ENCODE measurements around the gene KBTBD13. TPM values are rescaled to one million over a fixed set of nuclear protein-coding genes. Genes with fewer than 3 reads are reported as not detected.

The KBTBD13 gene
- total RNA-seq, 4 donors from 2014 or later = not detected

- DNase-seq (ENCODE audit: low spot score) = no peak
- no peak for ATAC-seq (ENCODE audit: low FRiP score)
- no peak for TF ChIP-seq CTCF (IDR thresholded peaks at IDR 0.05)
These were observed 13.8 kb upstream of the KBTBD13 start for GRCh38 chr15:65062726-65063125.

- ATAC-seq (ENCODE audit: low FRiP score) (no peak), DNase-seq (ENCODE audit: low spot score) (no peak)
- TF ChIP-seq CTCF (IDR thresholded peaks at IDR 0.05) = no peak
These were observed 10.4 kb upstream of the KBTBD13 start for GRCh38 chr15:65066001-65066634.

- DNase-seq (ENCODE audit: low spot score) = no peak
- no peak for ATAC-seq (ENCODE audit: low FRiP score)
- TF ChIP-seq CTCF (IDR thresholded peaks at IDR 0.05) = no peak
These were observed 9.8 kb upstream of the KBTBD13 start for GRCh38 chr15:65066635-65067316.

GRCh38 chr15:65067317-65067644 is 9.3 kb upstream of the KBTBD13 start:
- ATAC-seq (ENCODE audit: low FRiP score) = no peak

GRCh38 chr15:65067645-65068402 is 8.7 kb upstream of the KBTBD13 start, which contains the start of gene RASL12:
Gene RASL12, minus strand, starts transcription at chr15:65067991. Its CDS starts 156 bp downstream, at chr15:65067835.
- no peak for DNase-seq (ENCODE audit: low spot score)
- ATAC-seq (ENCODE audit: low FRiP score) = no peak
- TF ChIP-seq CTCF (IDR thresholded peaks at IDR 0.05) = no peak

More at GRCh38 chr15:65067317-65067644, 9.3 kb upstream of the KBTBD13 start:
- DNase-seq (ENCODE audit: low spot score) = no peak
- TF ChIP-seq CTCF (IDR thresholded peaks at IDR 0.05) = no peak

- no peak for DNase-seq (ENCODE audit: low spot score)
- no peak for ATAC-seq (ENCODE audit: low FRiP score)
- no peak for TF ChIP-seq CTCF (IDR thresholded peaks at IDR 0.05)
These were observed 8.2 kb upstream of the KBTBD13 start for GRCh38 chr15:65068403-65068788.
